ENCODE data around the gene PINLYP. TPM values are rescaled to one million over a fixed set of nuclear protein-coding genes. Genes with fewer than 3 reads are reported as not detected.

Gene PINLYP
- total RNA-seq, 1 donor from 2014 or later: 2.2 TPM

- TF ChIP-seq CTCF (IDR thresholded peaks at IDR 0.05): no peak
- no peak overlapping the region for H3K4me3 ChIP-seq
- H3K4me1 ChIP-seq: no peaks in the 10 kb centered on the region
- H3K27me3 ChIP-seq: no peaks in the 10 kb centered on the region
- H3K27ac ChIP-seq: no peak overlapping the region
- H3K9me3 ChIP-seq: no peaks in the 10 kb centered on the region
- intact Hi-C loops (cut with DNase I): no loop called here
- H3K36me3 ChIP-seq: peaks cover 9 to 21% of the 10 kb centered on the region in 2 donors
- no peak for DNase-seq (ENCODE audit: low spot score in 2 of 2)
Measured at GRCh38 chr19:43605875-43606568, 30.4 kb downstream of the PINLYP start.

DNA sequence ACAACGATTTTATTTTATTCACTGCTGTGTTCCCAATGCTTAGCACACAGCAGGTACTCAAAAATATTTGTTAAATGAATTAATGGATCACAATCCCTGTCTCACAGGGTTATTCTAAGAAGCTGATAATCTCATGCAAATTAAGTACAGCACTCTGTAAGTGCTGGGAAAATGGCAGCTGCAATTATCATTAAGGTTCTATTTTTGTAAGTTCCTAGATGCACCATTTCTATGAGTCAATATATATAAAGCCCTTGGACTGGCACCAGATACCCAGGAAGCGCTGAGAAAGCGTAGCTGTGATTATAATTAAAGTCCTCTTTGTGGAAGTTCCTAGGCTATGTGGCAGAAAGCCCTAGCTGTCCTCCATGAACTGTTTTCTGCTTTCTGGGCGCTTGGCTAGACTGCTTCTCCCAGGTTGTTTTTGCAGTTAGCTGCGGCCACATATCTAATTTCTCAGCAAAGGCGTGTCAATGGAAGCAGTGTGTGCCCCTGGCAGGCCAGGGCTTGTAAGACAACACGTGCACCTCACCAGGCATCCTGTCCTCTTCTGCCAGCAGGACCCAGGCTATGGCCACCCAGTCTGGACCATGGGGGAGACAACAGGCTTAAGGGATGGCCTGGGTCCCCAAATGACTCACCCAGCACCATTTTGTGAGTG lies 31.1 kb downstream of the PINLYP start:
- Histone ChIP-seq H3K4me3 (no peak overlapping the region), H3K4me1 (no peaks in the 10 kb centered on the region), H3K27ac (no peak overlapping the region), H3K27me3 (no peaks in the 10 kb centered on the region), H3K36me3 (peaks cover 12 to 19% of the 10 kb centered on the region in 2 donors), H3K9me3 (no peaks in the 10 kb centered on the region)
- no peak for DNase-seq (ENCODE audit: low spot score in 2 of 2)
- intact Hi-C loops (cut with DNase I): no loop called here
- no peak for TF ChIP-seq CTCF (IDR thresholded peaks at IDR 0.05)

- H3K27ac ChIP-seq: no peak overlapping the region
- H3K27me3 ChIP-seq: no peaks in the 10 kb centered on the region
- no peaks in the 10 kb centered on the region for H3K9me3 ChIP-seq
- H3K4me1 ChIP-seq: no peaks in the 10 kb centered on the region
- H3K36me3 ChIP-seq: peaks cover 19 to 21% of the 10 kb centered on the region in 2 donors
- intact Hi-C loops (cut with DNase I): no loop called here
- no peak for DNase-seq (ENCODE audit: low spot score in 2 of 2)
- no peak overlapping the region for H3K4me3 ChIP-seq
- TF ChIP-seq CTCF (IDR thresholded peaks at IDR 0.05): no peak
Measured at GRCh38 chr19:43607238-43608205, 31.9 kb downstream of the PINLYP start.

GRCh38 chr19:43609872-43610271 lies 34.3 kb downstream of the PINLYP start:
- DNase-seq (ENCODE audit: low spot score in 2 of 2): no peak
- no peaks in the 10 kb centered on the region for H3K27me3 ChIP-seq
- H3K4me1 ChIP-seq: no peaks in the 10 kb centered on the region
- intact Hi-C loops (cut with DNase I): no loop called here
- peaks cover 31 to 36% of the 10 kb centered on the region in 2 donors for H3K36me3 ChIP-seq
- H3K9me3 ChIP-seq: no peaks in the 10 kb centered on the region
- H3K27ac ChIP-seq: no peak overlapping the region
- H3K4me3 ChIP-seq: no peak overlapping the region
- TF ChIP-seq CTCF (IDR thresholded peaks at IDR 0.05): no peak

DNA sequence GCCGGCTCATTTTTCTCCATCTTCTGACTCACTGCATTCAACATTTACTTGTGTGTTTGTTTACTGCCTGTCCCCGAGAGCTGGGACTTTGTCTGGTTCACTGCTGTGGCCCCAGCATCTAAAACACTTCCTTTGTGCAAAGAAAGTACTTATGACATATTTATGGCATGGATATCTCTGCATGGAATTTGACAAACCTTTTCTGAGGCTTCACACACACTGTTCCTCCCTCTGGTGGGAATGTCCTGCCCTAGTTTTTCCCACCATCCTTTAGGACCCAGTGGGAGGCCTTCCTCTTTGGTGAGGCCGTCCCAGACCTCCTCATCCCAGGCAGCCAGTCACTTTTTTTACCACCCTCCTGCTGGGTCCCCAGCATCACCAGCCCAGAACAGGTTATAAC lies 34.9 kb downstream of the PINLYP start:
- TF ChIP-seq CTCF (IDR thresholded peaks at IDR 0.05): no peak
- Histone ChIP-seq H3K27ac (no peak overlapping the region), H3K36me3 (peaks cover 31 to 36% of the 10 kb centered on the region in 2 donors), H3K4me1 (no peaks in the 10 kb centered on the region), H3K27me3 (no peaks in the 10 kb centered on the region), H3K9me3 (no peaks in the 10 kb centered on the region), H3K4me3 (no peak overlapping the region)
- intact Hi-C loops (cut with DNase I): no loop called here
- DNase-seq (ENCODE audit: low spot score in 2 of 2): no peak

Data from ascending aorta (tissue), 2 donors.